CD4-positive, alpha-beta T cell treated with Interleukin-4 for 4 hours (primary cell): ENCODE measurements around the gene NXF1.
A peak's percentile ranks its signal among the peaks of the same experiment; 100 is the strongest.
"Not testable (repeated sequence)": the region's sequence is repeated elsewhere in the genome, so short reads cannot be mapped to it uniquely, and the experiment has no call there.

Experiments used
- DNase-seq: peaks from one replicate; pipeline ENCODE4 v3.0.0-alpha.2; 2020

The NXF1 gene

DNA sequence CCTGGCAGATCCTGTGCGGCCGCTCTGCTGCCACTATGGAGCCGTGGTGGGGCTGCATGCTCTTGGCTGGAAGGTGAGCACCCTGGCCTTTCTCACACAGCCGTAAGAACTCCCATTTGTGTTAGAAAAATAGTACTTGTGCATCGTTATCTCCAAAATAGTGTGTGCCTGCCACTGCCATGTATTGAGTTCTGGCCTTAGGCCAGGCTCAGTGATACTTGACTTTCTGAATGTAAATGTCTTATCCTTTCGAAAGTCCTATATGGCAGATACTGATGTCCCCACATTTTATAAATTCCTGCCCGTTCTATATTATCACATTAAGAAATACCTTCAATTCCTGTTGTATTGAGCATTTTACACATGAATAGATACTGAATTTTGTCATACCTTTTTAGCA is 22.5 kb downstream of the NXF1 start:
- DNase-seq: no peak

DNA sequence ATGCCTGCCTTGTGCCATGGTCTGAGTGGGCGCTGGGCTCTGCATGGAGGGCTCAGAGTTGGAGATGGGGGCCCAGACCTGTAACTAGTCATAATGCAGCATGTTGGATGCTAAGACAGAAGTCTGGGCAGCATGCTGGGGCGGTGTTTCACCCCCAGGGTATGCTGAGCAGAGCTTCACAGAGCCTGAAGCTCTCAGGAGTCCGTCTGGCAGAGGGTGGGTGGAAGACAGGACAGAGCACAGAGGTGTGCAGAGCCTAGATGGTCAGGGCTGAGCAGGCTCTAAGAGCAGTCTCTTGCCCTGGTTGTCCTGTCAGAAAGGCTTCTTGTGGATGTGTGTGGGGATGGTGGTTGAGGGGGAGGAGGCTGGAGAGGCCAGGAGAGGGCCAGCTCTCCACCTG is 26.8 kb downstream of the NXF1 start:
- DNase-seq: no peak

DNA sequence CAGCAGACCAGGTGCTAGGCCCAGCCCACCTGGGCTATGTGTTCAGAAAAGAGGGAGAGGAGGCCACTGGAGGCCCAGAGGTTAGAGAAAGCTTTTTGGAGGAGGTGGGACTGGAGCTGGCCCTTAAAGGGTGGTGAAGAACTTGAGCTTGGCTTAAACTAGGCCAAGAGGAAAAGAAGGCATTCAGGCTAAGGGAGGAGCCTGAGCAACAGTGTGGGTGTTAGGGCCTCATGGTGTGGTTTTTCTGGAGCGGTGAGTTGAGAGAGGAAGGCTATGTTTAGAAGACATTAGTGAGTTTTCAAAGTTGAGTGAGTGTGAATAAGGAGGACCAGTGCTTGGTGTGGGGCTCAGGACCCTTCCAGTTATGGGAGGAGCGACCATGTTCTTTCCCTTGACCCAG is 27.9 kb downstream of the NXF1 start:
- no peak for DNase-seq

DNA sequence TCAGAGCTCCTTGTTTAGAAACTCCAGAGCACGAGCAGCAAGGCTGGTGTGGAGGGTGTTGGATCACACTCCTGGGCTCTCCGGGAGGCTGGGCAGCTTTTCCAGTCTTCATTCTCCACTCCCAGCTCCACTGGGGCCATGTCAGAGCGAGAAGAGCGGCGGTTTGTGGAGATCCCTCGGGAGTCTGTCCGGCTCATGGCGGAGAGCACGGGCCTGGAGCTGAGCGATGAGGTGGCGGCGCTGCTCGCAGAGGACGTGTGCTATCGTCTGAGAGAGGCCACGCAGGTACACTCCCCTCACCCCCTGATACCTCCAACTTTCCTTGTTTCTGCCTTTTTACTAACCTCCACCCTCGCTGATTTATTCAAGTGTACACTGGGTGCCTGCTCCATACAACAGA is 29.6 kb downstream of the NXF1 start:
- no peak for DNase-seq

DNA sequence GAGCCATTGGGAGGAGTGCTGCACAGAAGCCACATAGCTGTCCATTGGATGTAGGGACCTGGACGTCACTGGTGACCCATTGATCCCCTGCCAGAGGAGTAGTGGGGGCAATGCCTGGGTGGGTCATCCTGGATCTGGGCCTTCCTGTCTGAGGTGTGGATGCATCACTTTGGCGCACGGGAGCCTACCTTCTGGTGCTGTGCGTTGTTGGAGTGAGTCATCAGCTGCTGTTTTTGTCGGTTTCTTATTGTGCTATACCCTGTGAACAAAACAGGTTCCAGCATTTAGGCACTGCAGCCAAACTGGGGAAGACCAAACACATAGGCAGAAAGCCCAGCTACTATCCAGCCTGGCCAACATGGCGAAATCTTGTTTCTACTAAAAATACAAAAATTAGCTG is 30.8 kb downstream of the NXF1 start:
- no peak for DNase-seq

DNA sequence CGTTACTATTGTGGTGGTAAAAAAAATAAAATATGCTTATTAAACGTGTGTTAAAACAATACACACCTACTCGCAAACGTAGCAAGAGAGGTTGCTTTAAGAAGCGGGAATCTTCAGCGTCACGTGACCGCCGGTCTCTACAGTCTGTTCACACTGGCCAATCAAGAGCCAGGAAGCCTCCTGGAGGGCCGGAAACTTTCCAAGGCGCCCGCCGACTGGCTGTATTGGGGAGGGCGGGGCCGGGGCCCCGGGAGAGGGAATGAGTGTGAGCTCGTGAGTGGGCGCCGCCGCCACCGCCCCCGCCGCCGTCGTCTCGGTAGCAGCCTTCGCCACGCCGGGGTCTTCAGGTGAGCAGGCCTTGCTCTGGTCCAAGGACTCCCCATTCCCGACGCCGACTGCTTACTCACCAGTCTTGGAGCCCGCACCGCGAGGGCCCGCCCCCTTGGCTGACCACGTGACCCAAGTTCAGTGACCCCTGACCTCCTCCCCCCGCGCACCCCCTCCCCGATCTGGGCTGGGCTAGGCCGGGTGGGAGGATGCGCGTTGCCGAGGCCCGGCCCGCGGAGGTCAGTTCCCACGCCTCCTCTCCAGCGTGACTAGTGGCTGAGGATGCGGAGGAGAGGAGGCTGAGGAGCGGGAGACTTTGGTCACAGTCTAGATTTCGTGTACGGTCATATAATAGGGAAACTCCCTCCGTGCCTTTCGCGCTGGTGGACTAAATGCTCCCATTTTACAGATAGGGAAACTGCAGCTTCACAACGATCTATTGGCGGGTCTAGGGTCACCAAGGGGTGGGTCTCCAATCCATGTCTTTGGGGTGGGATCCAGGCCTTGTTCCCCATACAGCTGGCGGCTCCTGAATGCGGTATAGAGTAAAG is 33.9 kb downstream of the NXF1 start, which contains the start of gene TAF6L:
Gene TAF6L, plus strand, starts transcription at position 253 of the 878 bp plus-strand sequence. CDS start 4,388 bp downstream, outside the sequence.
- DNase-seq: peak; percentile 91

DNA sequence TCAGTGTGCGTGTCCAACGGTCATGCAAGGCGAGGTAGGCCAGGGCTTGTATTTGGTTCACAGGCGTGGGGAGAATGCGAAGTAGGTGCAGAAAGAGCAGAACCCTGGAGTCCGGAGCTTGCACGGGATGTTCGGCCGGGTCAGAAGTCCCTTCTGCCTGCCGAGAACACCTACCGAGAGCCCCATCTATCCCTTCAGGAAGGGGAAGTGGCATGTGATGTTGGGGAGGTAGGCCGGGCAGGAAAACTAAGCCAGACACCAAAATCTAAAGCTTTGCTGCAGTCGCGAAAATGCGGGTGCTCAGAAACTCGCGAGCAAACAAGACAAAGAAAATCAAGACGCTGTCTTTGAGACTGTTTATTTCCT is 34.5 kb downstream of the NXF1 start:
- DNase-seq: no peak

DNA sequence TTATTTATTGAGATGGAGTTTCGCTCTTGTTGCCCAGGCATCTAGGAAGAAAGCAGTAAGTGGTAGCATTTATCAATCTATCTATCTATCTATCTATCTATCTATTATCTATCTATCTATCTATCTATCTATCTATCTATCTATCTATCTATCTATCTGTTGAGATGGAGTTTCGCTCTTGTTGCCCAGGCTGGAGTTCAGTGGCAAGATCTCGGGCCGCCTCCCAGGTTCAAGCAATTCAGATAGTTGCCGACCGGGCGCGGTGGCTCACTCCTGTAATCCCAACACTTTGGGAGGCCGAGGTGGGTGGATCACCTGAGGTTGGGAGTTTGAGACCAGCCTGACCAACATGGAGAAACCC is 44.4 kb downstream of the NXF1 start:
- not testable (repeated sequence) for DNase-seq

DNA sequence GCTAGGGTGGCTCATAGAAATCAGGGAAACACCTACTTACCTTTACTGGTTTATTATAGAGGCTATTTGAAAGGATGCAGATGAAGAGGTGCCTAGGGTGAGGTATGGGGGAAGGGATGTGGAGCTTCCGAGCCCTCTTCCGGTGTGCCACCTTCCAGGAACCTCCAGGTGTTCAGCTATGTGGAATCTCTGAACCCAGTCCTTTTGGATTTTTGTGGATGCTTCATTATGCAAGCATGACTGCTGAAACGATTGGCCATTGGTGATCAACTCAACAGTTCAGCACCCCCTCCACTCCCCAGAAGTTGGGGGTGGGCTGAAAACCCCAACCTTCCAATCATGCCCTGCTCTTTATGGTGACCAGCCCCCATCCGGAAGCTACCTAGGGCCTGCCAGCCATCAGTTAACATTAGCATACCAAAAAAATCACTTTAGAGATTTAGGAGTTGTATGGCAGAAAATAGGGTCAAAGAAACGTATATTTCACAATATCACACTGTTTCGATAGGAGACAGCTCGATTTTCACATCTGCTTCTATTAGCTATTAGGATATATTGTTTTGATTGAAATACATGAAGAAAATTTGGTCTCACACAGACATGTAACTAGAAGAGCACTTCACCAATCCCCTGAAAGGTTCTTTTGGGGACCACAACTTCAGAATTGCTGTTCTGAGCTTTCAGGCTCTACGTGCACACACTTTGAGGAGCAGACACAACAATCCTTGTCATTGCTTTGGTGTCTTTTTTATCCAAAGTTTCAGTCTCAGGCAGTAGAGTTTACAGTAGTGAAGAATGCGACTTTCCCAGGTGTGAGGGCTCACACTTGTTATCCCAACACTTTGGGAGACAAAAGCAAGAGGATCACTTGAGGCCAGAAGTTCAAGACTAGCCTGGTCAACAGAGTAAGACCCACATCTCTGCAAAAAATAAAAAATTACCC is 47.1 kb downstream of the NXF1 start:
- DNase-seq: no peak

DNA sequence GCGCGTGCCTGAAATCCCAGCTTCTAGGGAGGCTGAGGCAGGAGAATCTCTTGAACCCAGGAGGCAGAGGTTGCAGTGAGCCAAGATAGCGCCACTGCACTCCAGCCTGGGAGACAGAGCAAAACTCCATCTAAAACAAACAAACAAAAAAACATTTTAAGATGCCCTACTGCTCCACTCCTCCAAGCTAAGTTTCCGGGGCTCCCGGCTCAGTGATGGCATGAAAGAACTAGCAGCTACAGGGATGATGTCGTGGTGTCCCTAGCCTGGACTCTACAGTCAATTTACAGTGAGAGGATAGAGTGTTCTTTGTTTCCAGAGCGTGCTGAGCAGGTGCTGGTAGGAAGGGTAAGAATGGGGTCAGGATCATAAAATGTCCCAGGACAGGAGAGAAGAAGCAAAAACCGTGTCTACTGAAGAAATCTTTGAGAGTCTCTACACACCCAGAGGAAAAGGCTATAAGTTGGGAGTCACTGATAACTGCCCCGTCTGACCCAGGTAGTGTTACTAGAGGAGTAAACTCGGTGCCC is 50.1 kb downstream of the NXF1 start:
- no peak for DNase-seq

DNA sequence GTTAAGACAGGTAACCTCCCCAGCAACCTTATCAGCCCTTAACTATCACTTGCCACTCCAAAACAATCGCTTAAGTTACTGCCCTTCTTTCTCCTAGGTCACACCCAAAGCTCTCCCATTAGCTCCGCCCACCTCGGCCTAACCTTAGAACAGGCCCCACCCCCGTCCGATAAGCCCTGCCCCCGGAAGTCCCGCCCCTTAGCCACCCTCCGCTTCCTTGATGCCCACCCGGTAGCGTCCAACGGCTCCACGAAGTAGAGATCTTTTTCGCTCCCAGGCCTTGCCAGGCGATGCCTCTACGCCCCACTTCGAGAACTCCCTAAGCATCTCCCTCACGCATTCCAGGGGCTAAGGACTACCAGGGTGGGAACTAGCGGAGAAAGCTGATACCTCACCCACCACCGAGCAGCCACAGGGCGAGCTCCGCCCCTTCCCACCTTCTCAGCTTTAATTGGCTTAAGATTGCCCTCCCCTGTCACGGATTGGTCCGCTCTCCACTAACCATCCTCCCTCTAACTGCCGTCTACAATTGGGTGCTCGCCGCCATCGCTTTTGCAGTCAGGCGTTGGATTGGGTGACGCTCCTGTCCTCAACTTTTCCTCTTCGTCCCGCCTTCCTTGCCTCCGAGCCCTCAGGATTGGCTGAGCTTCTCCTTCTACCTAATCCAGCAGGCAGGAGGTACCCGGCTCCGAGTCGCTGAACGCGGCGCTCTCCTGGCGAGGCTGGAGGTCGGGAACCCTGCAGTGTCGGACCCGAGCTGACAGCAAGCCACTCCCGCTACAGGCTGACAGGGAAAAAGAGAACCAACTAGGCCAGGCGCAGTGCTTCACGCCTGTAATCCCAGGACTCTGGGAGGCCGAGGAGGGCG is 51.3 kb downstream of the NXF1 start, which contains the start of gene ZBTB3:
Gene ZBTB3, minus strand, starts transcription at position 425 of the 868 bp plus-strand sequence. CDS start 496 bp downstream, outside the sequence.
- peak; percentile 99 for DNase-seq

DNA sequence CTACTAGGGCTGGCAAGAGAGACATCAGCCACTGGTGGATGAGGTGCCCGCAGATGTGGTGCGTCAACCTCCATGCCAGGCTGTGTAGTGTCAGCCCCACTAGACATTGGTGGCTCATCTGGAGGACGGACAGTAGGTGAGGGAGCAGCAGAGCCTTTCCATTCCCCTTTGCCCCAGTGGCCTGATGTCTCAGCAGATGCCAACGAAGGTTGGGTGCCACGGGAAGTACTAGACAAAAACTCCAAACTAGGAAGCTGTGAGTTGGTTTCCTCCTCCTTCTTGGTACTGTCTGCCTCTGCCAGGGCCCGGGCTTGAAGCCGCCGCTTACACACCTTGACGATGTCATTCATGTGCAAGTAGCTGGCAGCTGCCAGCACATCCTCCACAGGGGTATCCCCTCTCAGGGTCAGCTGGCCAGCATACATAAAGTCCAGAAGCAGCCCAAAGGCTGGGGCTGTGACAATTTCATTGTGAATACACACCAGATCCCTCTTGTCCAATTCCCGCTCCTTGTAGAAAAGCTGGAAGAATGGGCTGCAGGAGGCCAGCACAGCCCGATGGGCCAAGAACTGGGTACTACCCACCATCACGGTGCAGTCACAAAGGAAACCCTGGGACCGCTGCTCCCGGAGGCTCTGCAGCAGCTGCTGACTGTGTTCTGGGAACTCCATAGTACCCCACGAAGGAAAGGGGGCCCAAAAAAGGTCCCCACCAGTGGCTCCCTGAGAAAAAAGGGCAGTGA is 52.1 kb downstream of the NXF1 start:
- DNase-seq: no peak

DNA sequence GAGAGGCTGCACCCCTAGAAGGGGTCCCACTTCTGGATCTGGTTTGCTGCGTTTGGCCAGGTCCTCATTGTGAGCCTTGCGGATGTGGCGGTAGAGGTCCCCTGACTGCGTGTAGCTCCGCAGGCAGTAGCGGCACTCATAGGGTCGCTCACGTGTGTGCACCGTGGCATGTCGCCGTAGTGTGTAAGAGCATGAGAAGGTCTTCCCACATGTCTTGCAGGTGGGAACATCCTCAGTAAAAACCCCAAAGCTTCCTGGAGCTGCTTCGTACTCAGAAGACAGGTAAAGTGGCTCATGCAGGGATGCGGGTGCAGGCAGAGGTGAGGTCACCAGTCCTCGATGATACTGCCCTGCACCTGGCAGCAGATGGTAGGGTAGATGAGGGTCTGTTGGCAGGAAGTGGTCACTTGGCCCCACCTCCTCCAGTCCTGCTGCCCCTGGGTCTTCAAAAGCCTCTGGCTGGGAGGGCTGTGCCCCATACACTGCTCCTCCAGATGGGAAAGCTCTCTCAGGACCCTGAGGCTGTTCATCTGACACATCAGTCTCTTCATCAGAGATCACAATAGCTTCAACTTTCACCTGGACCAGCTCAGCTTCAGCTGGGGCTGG is 53.0 kb downstream of the NXF1 start:
- no peak for DNase-seq

DNA sequence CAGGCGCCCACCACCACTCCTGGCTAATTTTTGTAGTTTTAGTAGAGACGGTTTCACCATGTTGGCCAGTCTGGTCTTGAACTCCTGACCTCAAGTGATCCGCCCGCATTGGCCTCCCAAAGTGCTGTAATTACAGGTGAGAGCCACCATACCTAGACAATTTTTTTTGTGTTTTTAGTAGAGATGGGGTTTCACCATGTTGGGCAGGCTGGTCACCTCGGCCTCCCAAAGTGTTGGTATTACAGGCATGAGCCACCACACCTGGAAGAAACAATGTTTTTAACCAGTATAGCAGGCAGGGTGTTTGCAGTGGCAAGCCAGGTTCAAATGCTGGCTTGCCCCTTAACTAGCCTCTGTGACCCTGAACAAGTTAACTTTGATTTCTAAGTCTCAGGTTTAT is 55.3 kb downstream of the NXF1 start:
- not testable (repeated sequence) for DNase-seq

DNA sequence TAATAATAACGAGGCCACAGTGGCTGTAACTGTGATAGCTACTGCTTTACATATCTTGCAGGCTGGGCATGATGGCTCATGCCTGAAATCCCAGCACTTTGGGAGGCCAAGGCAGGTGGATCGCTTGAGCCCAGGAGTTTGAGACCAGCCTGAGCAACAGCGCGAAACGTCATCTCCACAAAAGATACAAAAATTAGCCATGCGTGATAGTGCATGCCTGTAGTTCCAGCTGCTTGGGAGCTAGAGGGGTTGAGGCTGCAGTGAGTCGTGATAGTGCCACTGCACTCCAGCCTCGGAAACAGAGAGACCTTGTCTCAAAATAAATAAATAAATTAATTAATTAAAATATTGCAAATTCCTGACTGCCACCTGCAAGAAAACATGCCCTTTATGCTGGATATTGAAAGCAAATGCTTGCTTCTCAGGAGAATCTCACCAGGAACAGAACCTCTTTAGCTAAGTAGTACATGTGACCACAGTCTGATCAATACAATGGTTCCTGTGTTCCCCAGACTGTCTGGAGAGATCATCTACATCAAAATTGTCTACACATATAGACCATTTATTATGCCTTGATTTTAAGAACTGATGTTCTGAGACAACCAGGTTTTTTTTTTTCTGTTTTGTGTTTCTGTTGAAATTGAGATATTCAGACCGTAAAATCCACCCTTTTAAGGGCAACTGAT is 57.6 kb downstream of the NXF1 start:
- no peak for DNase-seq
